GM23338 (cell line): ENCODE measurements around the gene GUCY1B1. TPM values are rescaled to one million over a fixed set of nuclear protein-coding genes. Genes with fewer than 3 reads are reported as not detected.

Source experiments
- ATAC-seq: fragments of 200-7000 bp; cut with Tn5 transposase; 3 replicates; pipeline ENCODE4 v1.9.1; 2020
- DNase-seq: peaks from one replicate; pipeline ENCODE4 v3.0.0-alpha.2; 2015; ENCODE audit warnings: low spot score
- H2AFZ ChIP-seq: fragments of 200-600 bp; sonication (generic); 2 replicates; pipeline ENCODE4 v1.8.0; 2016; ENCODE audit warnings: antibody characterized with exemption, mild to moderate bottlenecking, moderate library complexity
- H3F3A ChIP-seq: fragments of 200-600 bp; sonication (generic); replicated peaks from 2 replicates; pipeline ENCODE4 v1.8.0; 2017; ENCODE audit warnings: antibody characterized with exemption, mixed run types, low read depth
- H3K27ac ChIP-seq: fragments of 200-600 bp; sonication (generic); 2 replicates; pipeline ENCODE4 v1.6.1; 2016; ENCODE audit warnings: low read depth
- H3K27me3 ChIP-seq: fragments of 200-600 bp; sonication (generic); 2 replicates; pipeline ENCODE4 v1.8.0; 2016; ENCODE audit warnings: mild to moderate bottlenecking, mixed run types, moderate library complexity; ENCODE audit not compliant: insufficient read depth
- H3K36me3 ChIP-seq: fragments of 200-600 bp; sonication (generic); 2 replicates; pipeline ENCODE4 v1.8.0; 2016; ENCODE audit warnings: mild to moderate bottlenecking; ENCODE audit not compliant: insufficient read depth
- H3K4me1 ChIP-seq: fragments of 200-600 bp; sonication (generic); 2 replicates; pipeline ENCODE4 v1.8.0; 2016; ENCODE audit warnings: mild to moderate bottlenecking, moderate library complexity; ENCODE audit not compliant: insufficient read depth
- H3K4me2 ChIP-seq: fragments of 200-600 bp; sonication (generic); 2 replicates; pipeline ENCODE4 v1.7.1; 2017; ENCODE audit warnings: mixed run types
- H3K4me3 ChIP-seq: fragments of 200-600 bp; sonication (generic); 2 replicates; pipeline ENCODE4 v1.6.1; 2016; ENCODE audit warnings: mixed run types
- H3K79me2 ChIP-seq: fragments of 200-600 bp; sonication (generic); replicated peaks from 2 replicates; pipeline ENCODE4 v1.8.0; 2017; ENCODE audit warnings: mild to moderate bottlenecking; ENCODE audit not compliant: insufficient read depth
- H3K9me2 ChIP-seq: fragments of 200-600 bp; sonication (generic); 2 replicates; pipeline ENCODE4 v1.8.0; 2017; ENCODE audit not compliant: insufficient read depth
- H4K20me1 ChIP-seq: fragments of 200-600 bp; sonication (generic); replicated peaks from 2 replicates; pipeline ENCODE4 v1.8.0; 2017; ENCODE audit warnings: mild to moderate bottlenecking; ENCODE audit not compliant: insufficient read depth
- H3K27ac Mint-ChIP-seq: 2 replicates; pipeline ENCODE4 v1.8.0; 2020; ENCODE audit warnings: inconsistent platforms, mild to moderate bottlenecking, moderate library complexity, mixed read lengths
- H3K27me3 Mint-ChIP-seq: 3 replicates; pipeline ENCODE4 v1.8.0; 2022; ENCODE audit warnings: low read depth, mild to moderate bottlenecking, moderate library complexity, mixed read lengths, inconsistent platforms; ENCODE audit not compliant: insufficient read depth, poor library complexity
- H3K36me3 Mint-ChIP-seq: 3 replicates; pipeline ENCODE4 v1.8.0; 2021; ENCODE audit warnings: low read depth, mild to moderate bottlenecking, inconsistent platforms, moderate library complexity, mixed read lengths
- H3K4me1 Mint-ChIP-seq: 3 replicates; pipeline ENCODE4 v1.8.0; 2020; ENCODE audit warnings: mild to moderate bottlenecking, inconsistent platforms, mixed read lengths
- H3K4me3 Mint-ChIP-seq: 3 replicates; pipeline ENCODE4 v1.8.0; 2021; ENCODE audit warnings: moderate library complexity, mild to moderate bottlenecking, inconsistent platforms, mixed read lengths
- H3K9me3 Mint-ChIP-seq: 3 replicates; pipeline ENCODE4 v1.8.0; 2020; ENCODE audit warnings: moderate library complexity, mild to moderate bottlenecking, inconsistent platforms, mixed read lengths
- EZH2 ChIP-seq: fragments of 200-600 bp; sonication (generic); IDR thresholded peaks from one replicate; pipeline ENCODE4 v1.8.0; 2017; ENCODE audit warnings: antibody characterized with exemption, mild to moderate bottlenecking, low read depth; ENCODE audit not compliant: unreplicated experiment
- EZH2phosphoT487 ChIP-seq: fragments of 200-600 bp; sonication (generic); IDR thresholded peaks from one replicate; pipeline ENCODE4 v1.8.1; 2018; ENCODE audit warnings: antibody characterized with exemption; ENCODE audit not compliant: unreplicated experiment
- JUNB ChIP-seq: IDR thresholded peaks from one replicate; pipeline ENCODE4 v1.6.1; 2016; ENCODE audit warnings: antibody characterized with exemption; ENCODE audit not compliant: unreplicated experiment
- NANOG ChIP-seq: IDR thresholded peaks from 2 replicates; pipeline ENCODE4 v1.6.1; 2016; ENCODE audit warnings: antibody characterized with exemption, borderline replicate concordance
- POLR2AphosphoS5 ChIP-seq: IDR thresholded peaks from 2 replicates; pipeline ENCODE4 v1.6.1; 2016; ENCODE audit warnings: antibody characterized with exemption, low read depth
- STAT1 ChIP-seq: IDR thresholded peaks from one replicate; pipeline ENCODE4 v1.6.1; 2016; ENCODE audit warnings: antibody characterized with exemption; ENCODE audit not compliant: unreplicated experiment
- ZNF114 ChIP-seq: fragments of 250-450 bp; sonication (Bioruptor Pico); IDR thresholded peaks from 2 replicates; pipeline ENCODE4 v1.5.0; 2020; ENCODE audit warnings: mild to moderate bottlenecking, moderate library complexity
- polyA plus RNA-seq: library from polyadenylated mRNA; unstranded; fragments of >200 nt; fragmentation: Nextera tagmentation; extraction: Ambion mirVana; gene quantifications from 2 replicates; pipeline ENCODE4 v1.2.1, GENCODE V29; 2016
- total RNA-seq: library from RNA; depleted of rRNA; stranded (reverse); fragments of >200 nt; shearing (Covaris generic); gene quantifications from 2 replicates; pipeline ENCODE4 v1.2.3, GENCODE V29; 2014
- TF ChIP-seq, protein P1 (sequence below), 2 experiments: fragments of 200-600 bp in 1 of 2; sonication (generic) in 1 of 2; conservative IDR thresholded peaks; 2 replicates each; pipeline versions ENCODE4 v1.5.1 to v1.6.1; 2016 to 2017; ENCODE audit warnings: antibody characterized with exemption in 2 of 2, low read depth in 2 of 2, mild to moderate bottlenecking in 2 of 2, moderate library complexity in 1 of 2
- TF ChIP-seq, protein P2 (sequence below): fragments of 250-450 bp; sonication (Bioruptor Pico); IDR thresholded peaks from 2 replicates; pipeline ENCODE4 v1.5.0; 2020; ENCODE audit warnings: mild to moderate bottlenecking, moderate library complexity
- TF ChIP-seq, protein P3 (sequence below): IDR thresholded peaks from one replicate; pipeline ENCODE4 v1.6.1; 2018; ENCODE audit warnings: antibody characterized with exemption; ENCODE audit not compliant: unreplicated experiment

Gene GUCY1B1
- total and polyA plus RNA-seq, 2 experiments from 2014 or later, result 2.6 to 4.3 TPM

GRCh38 chr4:155722816-155723499 is 35.9 kb upstream of the GUCY1B1 start:
- H3K27ac ChIP-seq, result no peak overlapping the region
- no peak overlapping the region for H2AFZ ChIP-seq
- Mint-ChIP-seq H3K4me1 (peaks cover 16% of the 10 kb centered on the region), H3K9me3 (no peaks in the 10 kb centered on the region), H3K27ac (no peak overlapping the region), H3K27me3 (no peaks in the 10 kb centered on the region), H3K36me3 (no peaks in the 10 kb centered on the region), H3K4me3 (no peak overlapping the region)
- H3K4me1 ChIP-seq, result no peaks in the 10 kb centered on the region
- no peaks in the 10 kb centered on the region for H3K36me3 ChIP-seq
- H4K20me1 ChIP-seq, result no peaks in the 10 kb centered on the region
- ATAC-seq (no peak), DNase-seq (no peak)
- no peak for TF ChIP-seq JUNB
- TF ChIP-seq EZH2phosphoT487, result no peak
- TF ChIP-seq, protein P1, sequence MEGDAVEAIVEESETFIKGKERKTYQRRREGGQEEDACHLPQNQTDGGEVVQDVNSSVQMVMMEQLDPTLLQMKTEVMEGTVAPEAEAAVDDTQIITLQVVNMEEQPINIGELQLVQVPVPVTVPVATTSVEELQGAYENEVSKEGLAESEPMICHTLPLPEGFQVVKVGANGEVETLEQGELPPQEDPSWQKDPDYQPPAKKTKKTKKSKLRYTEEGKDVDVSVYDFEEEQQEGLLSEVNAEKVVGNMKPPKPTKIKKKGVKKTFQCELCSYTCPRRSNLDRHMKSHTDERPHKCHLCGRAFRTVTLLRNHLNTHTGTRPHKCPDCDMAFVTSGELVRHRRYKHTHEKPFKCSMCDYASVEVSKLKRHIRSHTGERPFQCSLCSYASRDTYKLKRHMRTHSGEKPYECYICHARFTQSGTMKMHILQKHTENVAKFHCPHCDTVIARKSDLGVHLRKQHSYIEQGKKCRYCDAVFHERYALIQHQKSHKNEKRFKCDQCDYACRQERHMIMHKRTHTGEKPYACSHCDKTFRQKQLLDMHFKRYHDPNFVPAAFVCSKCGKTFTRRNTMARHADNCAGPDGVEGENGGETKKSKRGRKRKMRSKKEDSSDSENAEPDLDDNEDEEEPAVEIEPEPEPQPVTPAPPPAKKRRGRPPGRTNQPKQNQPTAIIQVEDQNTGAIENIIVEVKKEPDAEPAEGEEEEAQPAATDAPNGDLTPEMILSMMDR (conservative IDR thresholded peaks at IDR 0.05; ENCODE audit: low read depth in 2 of 2), result no peak
- no peak for TF ChIP-seq ZNF114 (CRISPR knock-in tag)
- no peak overlapping the region for H3K4me3 ChIP-seq
- no peak overlapping the region for H3K4me2 ChIP-seq
- no peaks in the 10 kb centered on the region for H3K27me3 ChIP-seq
- 0 out of 2 replicates have a peak, but pooled peaks cover 3% of the 10 kb centered on the region for H3K9me2 ChIP-seq
- H3F3A ChIP-seq, result no peaks in the 10 kb centered on the region
- no peaks in the 10 kb centered on the region for H3K79me2 ChIP-seq

GRCh38 chr4:155724731-155725130 is 34.1 kb upstream of the GUCY1B1 start:
- Mint-ChIP-seq H3K4me1 (peaks cover 16% of the 10 kb centered on the region), H3K9me3 (no peaks in the 10 kb centered on the region), H3K4me3 (no peak overlapping the region), H3K27me3 (no peaks in the 10 kb centered on the region), H3K27ac (no peak overlapping the region), H3K36me3 (no peaks in the 10 kb centered on the region)
- no peaks in the 10 kb centered on the region for H3K4me1 ChIP-seq
- no peak overlapping the region for H3K4me3 ChIP-seq
- H3K36me3 ChIP-seq, result no peaks in the 10 kb centered on the region
- H2AFZ ChIP-seq, result no peak overlapping the region
- 0 out of 2 replicates have a peak, but pooled peaks cover 3% of the 10 kb centered on the region for H3K9me2 ChIP-seq
- no peaks in the 10 kb centered on the region for H3F3A ChIP-seq
- H3K4me2 ChIP-seq, result no peak overlapping the region
- H3K79me2 ChIP-seq, result no peaks in the 10 kb centered on the region
- H4K20me1 ChIP-seq, result no peaks in the 10 kb centered on the region
- no peak overlapping the region for H3K27ac ChIP-seq
- ATAC-seq, result no peak
- DNase-seq, result no peak
- H3K27me3 ChIP-seq, result no peaks in the 10 kb centered on the region
- TF ChIP-seq EZH2phosphoT487 (no peak), NANOG (no peak), STAT1 (no peak), EZH2 (no peak), JUNB (no peak), ZNF114 (CRISPR knock-in tag) (no peak), POLR2AphosphoS5 (no peak)
- TF ChIP-seq, protein P2, sequence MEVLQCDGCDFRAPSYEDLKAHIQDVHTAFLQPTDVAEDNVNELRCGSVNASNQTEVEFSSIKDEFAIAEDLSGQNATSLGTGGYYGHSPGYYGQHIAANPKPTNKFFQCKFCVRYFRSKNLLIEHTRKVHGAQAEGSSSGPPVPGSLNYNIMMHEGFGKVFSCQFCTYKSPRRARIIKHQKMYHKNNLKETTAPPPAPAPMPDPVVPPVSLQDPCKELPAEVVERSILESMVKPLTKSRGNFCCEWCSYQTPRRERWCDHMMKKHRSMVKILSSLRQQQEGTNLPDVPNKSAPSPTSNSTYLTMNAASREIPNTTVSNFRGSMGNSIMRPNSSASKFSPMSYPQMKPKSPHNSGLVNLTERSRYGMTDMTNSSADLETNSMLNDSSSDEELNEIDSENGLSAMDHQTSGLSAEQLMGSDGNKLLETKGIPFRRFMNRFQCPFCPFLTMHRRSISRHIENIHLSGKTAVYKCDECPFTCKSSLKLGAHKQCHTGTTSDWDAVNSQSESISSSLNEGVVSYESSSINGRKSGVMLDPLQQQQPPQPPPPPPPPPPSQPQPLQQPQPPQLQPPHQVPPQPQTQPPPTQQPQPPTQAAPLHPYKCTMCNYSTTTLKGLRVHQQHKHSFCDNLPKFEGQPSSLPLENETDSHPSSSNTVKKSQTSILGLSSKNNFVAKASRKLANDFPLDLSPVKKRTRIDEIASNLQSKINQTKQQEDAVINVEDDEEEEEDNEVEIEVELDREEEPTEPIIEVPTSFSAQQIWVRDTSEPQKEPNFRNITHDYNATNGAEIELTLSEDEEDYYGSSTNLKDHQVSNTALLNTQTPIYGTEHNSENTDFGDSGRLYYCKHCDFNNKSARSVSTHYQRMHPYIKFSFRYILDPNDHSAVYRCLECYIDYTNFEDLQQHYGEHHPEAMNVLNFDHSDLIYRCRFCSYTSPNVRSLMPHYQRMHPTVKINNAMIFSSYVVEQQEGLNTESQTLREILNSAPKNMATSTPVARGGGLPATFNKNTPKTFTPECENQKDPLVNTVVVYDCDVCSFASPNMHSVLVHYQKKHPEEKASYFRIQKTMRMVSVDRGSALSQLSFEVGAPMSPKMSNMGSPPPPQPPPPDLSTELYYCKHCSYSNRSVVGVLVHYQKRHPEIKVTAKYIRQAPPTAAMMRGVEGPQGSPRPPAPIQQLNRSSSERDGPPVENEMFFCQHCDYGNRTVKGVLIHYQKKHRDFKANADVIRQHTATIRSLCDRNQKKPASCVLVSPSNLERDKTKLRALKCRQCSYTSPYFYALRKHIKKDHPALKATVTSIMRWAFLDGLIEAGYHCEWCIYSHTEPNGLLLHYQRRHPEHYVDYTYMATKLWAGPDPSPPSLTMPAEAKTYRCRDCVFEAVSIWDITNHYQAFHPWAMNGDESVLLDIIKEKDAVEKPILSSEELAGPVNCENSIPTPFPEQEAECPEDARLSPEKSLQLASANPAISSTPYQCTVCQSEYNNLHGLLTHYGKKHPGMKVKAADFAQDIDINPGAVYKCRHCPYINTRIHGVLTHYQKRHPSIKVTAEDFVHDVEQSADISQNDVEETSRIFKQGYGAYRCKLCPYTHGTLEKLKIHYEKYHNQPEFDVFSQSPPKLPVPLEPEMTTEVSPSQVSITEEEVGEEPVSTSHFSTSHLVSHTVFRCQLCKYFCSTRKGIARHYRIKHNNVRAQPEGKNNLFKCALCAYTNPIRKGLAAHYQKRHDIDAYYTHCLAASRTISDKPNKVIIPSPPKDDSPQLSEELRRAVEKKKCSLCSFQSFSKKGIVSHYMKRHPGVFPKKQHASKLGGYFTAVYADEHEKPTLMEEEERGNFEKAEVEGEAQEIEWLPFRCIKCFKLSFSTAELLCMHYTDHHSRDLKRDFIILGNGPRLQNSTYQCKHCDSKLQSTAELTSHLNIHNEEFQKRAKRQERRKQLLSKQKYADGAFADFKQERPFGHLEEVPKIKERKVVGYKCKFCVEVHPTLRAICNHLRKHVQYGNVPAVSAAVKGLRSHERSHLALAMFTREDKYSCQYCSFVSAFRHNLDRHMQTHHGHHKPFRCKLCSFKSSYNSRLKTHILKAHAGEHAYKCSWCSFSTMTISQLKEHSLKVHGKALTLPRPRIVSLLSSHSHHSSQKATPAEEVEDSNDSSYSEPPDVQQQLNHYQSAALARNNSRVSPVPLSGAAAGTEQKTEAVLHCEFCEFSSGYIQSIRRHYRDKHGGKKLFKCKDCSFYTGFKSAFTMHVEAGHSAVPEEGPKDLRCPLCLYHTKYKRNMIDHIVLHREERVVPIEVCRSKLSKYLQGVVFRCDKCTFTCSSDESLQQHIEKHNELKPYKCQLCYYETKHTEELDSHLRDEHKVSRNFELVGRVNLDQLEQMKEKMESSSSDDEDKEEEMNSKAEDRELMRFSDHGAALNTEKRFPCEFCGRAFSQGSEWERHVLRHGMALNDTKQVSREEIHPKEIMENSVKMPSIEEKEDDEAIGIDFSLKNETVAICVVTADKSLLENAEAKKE, result no peak
- TF ChIP-seq, protein P3, sequence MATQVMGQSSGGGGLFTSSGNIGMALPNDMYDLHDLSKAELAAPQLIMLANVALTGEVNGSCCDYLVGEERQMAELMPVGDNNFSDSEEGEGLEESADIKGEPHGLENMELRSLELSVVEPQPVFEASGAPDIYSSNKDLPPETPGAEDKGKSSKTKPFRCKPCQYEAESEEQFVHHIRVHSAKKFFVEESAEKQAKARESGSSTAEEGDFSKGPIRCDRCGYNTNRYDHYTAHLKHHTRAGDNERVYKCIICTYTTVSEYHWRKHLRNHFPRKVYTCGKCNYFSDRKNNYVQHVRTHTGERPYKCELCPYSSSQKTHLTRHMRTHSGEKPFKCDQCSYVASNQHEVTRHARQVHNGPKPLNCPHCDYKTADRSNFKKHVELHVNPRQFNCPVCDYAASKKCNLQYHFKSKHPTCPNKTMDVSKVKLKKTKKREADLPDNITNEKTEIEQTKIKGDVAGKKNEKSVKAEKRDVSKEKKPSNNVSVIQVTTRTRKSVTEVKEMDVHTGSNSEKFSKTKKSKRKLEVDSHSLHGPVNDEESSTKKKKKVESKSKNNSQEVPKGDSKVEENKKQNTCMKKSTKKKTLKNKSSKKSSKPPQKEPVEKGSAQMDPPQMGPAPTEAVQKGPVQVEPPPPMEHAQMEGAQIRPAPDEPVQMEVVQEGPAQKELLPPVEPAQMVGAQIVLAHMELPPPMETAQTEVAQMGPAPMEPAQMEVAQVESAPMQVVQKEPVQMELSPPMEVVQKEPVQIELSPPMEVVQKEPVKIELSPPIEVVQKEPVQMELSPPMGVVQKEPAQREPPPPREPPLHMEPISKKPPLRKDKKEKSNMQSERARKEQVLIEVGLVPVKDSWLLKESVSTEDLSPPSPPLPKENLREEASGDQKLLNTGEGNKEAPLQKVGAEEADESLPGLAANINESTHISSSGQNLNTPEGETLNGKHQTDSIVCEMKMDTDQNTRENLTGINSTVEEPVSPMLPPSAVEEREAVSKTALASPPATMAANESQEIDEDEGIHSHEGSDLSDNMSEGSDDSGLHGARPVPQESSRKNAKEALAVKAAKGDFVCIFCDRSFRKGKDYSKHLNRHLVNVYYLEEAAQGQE, result no peak
